SK-N-SH (cell line): ENCODE results near the gene EDN2. TPM values are rescaled to one million over a fixed set of nuclear protein-coding genes. Genes with fewer than 3 reads are reported as not detected.
A peak's percentile ranks its signal among the peaks of the same experiment; 100 is the strongest.

ENCODE experiments used
- CTCF ChIA-PET: fragments of 300-600, 350-600 bp; formaldehyde crosslinking; extraction: SDS; loops from one replicate; lab custom pipeline; 2021; lab: Yijun Ruan, JAX
- POLR2A ChIA-PET: fragments of 350-600 bp; sonication (Branson Sonifier 250); formaldehyde crosslinking; extraction: SDS; loops from one replicate; lab custom pipeline; 2020; ENCODE audit warnings: antibody characterized with exemption, inconsistent platforms; lab: Yijun Ruan, JAX
- DNase-seq: peaks from one replicate; pipeline ENCODE4 v3.0.0; 2012
- H2AFZ ChIP-seq: fragments of 200-600 bp; sonication (generic); 2 replicates; pipeline ENCODE4 v1.8.1; 2016; ENCODE audit warnings: antibody characterized with exemption, mild to moderate bottlenecking, low read depth
- H3F3A ChIP-seq: fragments of 200-600 bp; sonication (generic); replicated peaks from 2 replicates; pipeline ENCODE3; 2016; ENCODE audit warnings: antibody characterized with exemption, mild to moderate bottlenecking; ENCODE audit not compliant: insufficient read depth
- H3K27ac ChIP-seq, 2 experiments: fragments of 200-500 bp in 1 of 2; fragments of 200-600 bp in 1 of 2; sonication (Bioruptor generic) in 1 of 2; sonication (generic), shearing (Covaris generic) in 1 of 2; 2 replicates each; pipeline versions ENCODE4 v1.5.1 to v1.6.1; 2014 to 2016; ENCODE audit warnings: low read depth in 2 of 2, inconsistent platforms in 1 of 2, low read length in 1 of 2, mild to moderate bottlenecking in 1 of 2, mixed read lengths in 1 of 2
- H3K27me3 ChIP-seq: fragments of 200-600 bp; sonication (generic), shearing (Covaris generic); 2 replicates; pipeline ENCODE4 v1.6.1; 2016; ENCODE audit warnings: mixed run types; ENCODE audit not compliant: insufficient read depth
- H3K36me3 ChIP-seq, 2 experiments: fragments of 200-500 bp in 1 of 2; fragments of 200-600 bp in 1 of 2; sonication (Bioruptor generic) in 1 of 2; sonication (generic) in 1 of 2; replicated peaks in 1 of 2; 2 replicates each; pipeline versions ENCODE3 to v1.5.1; 2014 to 2016; ENCODE audit warnings: low read length in 1 of 2, mild to moderate bottlenecking in 1 of 2; ENCODE audit not compliant: insufficient read depth in 2 of 2, control insufficient read depth in 1 of 2
- H3K4me1 ChIP-seq, 2 experiments: fragments of 200-500 bp in 1 of 2; fragments of 200-600 bp in 1 of 2; sonication (Bioruptor generic) in 1 of 2; sonication (generic), shearing (Covaris generic) in 1 of 2; 2 replicates each; pipeline versions ENCODE4 v1.5.1 to v1.6.1; 2014 to 2016; ENCODE audit warnings: low read depth in 1 of 2, low read length in 1 of 2, mixed run types in 1 of 2; ENCODE audit not compliant: insufficient read depth in 2 of 2, control insufficient read depth in 1 of 2
- H3K4me2 ChIP-seq: fragments of 200-600 bp; sonication (generic), shearing (Covaris generic); 2 replicates; pipeline ENCODE4 v1.6.1; 2017; ENCODE audit warnings: mixed run types
- H3K4me3 ChIP-seq, 2 experiments: fragments of 200-500 bp in 1 of 2; fragments of 200-600 bp in 1 of 2; sonication (Bioruptor generic) in 1 of 2; sonication (generic), shearing (Covaris generic) in 1 of 2; 2 replicates each; pipeline versions ENCODE4 v1.5.1 to v1.8.1; 2014 to 2016; ENCODE audit warnings: low read depth in 2 of 2, inconsistent platforms in 1 of 2, low read length in 1 of 2, mild to moderate bottlenecking in 1 of 2, mixed read lengths in 1 of 2, moderate library complexity in 1 of 2
- H3K79me2 ChIP-seq: fragments of 200-600 bp; sonication (generic); 2 replicates; pipeline ENCODE4 v1.8.1; 2017; ENCODE audit warnings: mild to moderate bottlenecking; ENCODE audit not compliant: insufficient read depth
- H3K9ac ChIP-seq: fragments of 200-600 bp; sonication (generic); 2 replicates; pipeline ENCODE4 v1.6.1; 2017; ENCODE audit warnings: mixed run types
- H3K9me2 ChIP-seq: fragments of 200-600 bp; sonication (generic); 2 replicates; pipeline ENCODE4 v1.6.1; 2017; ENCODE audit warnings: mixed run types
- H3K9me3 ChIP-seq: fragments of 200-600 bp; sonication (generic); 2 replicates; pipeline ENCODE4 v1.6.1; 2017; ENCODE audit warnings: mixed run types, mild to moderate bottlenecking, moderate library complexity
- H4K20me1 ChIP-seq: fragments of 200-600 bp; sonication (generic); 2 replicates; pipeline ENCODE4 v1.6.1; 2017; ENCODE audit warnings: mild to moderate bottlenecking, mixed run types; ENCODE audit not compliant: insufficient read depth
- EP300 ChIP-seq, 2 experiments: IDR thresholded peaks; 2 replicates each; pipeline versions ENCODE4 v1.4.0 to v1.6.1; 2012; ENCODE audit warnings: borderline replicate concordance in 1 of 2, low read depth in 1 of 2, low read length in 1 of 2
- NFIC ChIP-seq: IDR thresholded peaks from 2 replicates; pipeline ENCODE4 v1.4.0; 2012; ENCODE audit warnings: borderline replicate concordance
- RAD21 ChIP-seq: IDR thresholded peaks from 2 replicates; pipeline ENCODE4 v1.6.1; 2012; ENCODE audit warnings: mild to moderate bottlenecking, low read length
- SIN3A ChIP-seq: IDR thresholded peaks from 2 replicates; pipeline ENCODE4 v1.6.1; 2012; ENCODE audit warnings: low read depth, mild to moderate bottlenecking, low read length, moderate library complexity, borderline replicate concordance
- TAF1 ChIP-seq: IDR thresholded peaks from 2 replicates; pipeline ENCODE4 v1.6.1; 2012; ENCODE audit warnings: low read depth, mild to moderate bottlenecking, low read length, moderate library complexity, borderline replicate concordance
- TCF12 ChIP-seq: IDR thresholded peaks from 2 replicates; pipeline ENCODE4 v1.4.0; 2012
- ZBTB33 ChIP-seq: IDR thresholded peaks from 2 replicates; pipeline ENCODE4 v1.4.0; 2012; ENCODE audit warnings: low read depth, borderline replicate concordance
- WGBS: methylation state at CpG from one replicate; pipeline ENCODE4 v1.1.6; 2017; ENCODE audit warnings: low lambda C conversion rate; 5-methylcytosine and 5-hydroxymethylcytosine counted together
- polyA plus RNA-seq, 3 experiments: library from polyadenylated mRNA; depleted of rRNA; stranded (reverse); fragments of >200 nt; gene quantifications; 2 replicates each; pipeline ENCODE4 v1.2.3, GENCODE V29; 2012
- TF ChIP-seq, protein P1 (sequence below): IDR thresholded peaks from 2 replicates; pipeline ENCODE4 v1.4.0; 2012; ENCODE audit warnings: low read depth, borderline replicate concordance
- TF ChIP-seq, protein P2 (sequence below): fragments of 150-350 bp; IDR thresholded peaks from 2 replicates; pipeline ENCODE4 v1.6.1; 2017; ENCODE audit warnings: antibody characterized with exemption, low read length, low read depth, borderline replicate concordance

Gene EDN2
- polyA plus RNA-seq, 1 of the 3 experiments (the other 2 are of a cell fraction) = 0.97 TPM

GRCh38 chr1:41479000-41479807 is 5.3 kb downstream of the EDN2 start:
- H3K79me2 ChIP-seq = 0 out of 2 replicates have a peak, but pooled peaks cover 2% of the 10 kb centered on the region
- no peak overlapping the region for H3K9ac ChIP-seq
- 93% methylated on average over 10 of the region's 19 CpGs for WGBS
- no peaks in the 10 kb centered on the region for H3K27me3 ChIP-seq
- DNase-seq = no peak
- TF ChIP-seq NFIC (peak; percentile 33), TAF1 (no peak)
- H4K20me1 ChIP-seq = no peaks in the 10 kb centered on the region
- no peak overlapping the region for H3K4me2 ChIP-seq
- POLR2A ChIA-PET = no interaction called here
- no peak overlapping the region for H3K4me3 ChIP-seq
- H3K9me2 ChIP-seq = no peaks in the 10 kb centered on the region
- H3K9me3 ChIP-seq = no peaks in the 10 kb centered on the region
- peak overlapping the region in 1 of 2 experiments; percentile 64; a peak in 1 of 4 replicates for H3K27ac ChIP-seq
- no peaks in the 10 kb centered on the region for H3K36me3 ChIP-seq
- no peak overlapping the region for H2AFZ ChIP-seq
- H3F3A ChIP-seq = peaks cover 7% of the 10 kb centered on the region
- CTCF ChIA-PET = interaction anchor here (1.3 to 11.2 kb wide), 5 partner anchors 8 to 62 kb away, joined by 3 to 93 read pairs (median 6); no protein-coding TSS in a partner anchor
- peaks cover 56 to 73% of the 10 kb centered on the region in 2 experiments for H3K4me1 ChIP-seq

- no peak overlapping the region for H3K4me2 ChIP-seq
- H3K9me3 ChIP-seq = no peaks in the 10 kb centered on the region
- H3K4me3 ChIP-seq = no peak overlapping the region
- H3F3A ChIP-seq = peaks cover 7% of the 10 kb centered on the region
- no peak overlapping the region; a peak in 1 of 4 replicates for H3K27ac ChIP-seq
- no peaks in the 10 kb centered on the region for H4K20me1 ChIP-seq
- H2AFZ ChIP-seq = no peak overlapping the region
- DNase-seq = no peak
- POLR2A ChIA-PET = no interaction called here
- no peaks in the 10 kb centered on the region for H3K27me3 ChIP-seq
- no peaks in the 10 kb centered on the region for H3K9me2 ChIP-seq
- 0 out of 2 replicates have a peak, but pooled peaks cover 2% of the 10 kb centered on the region for H3K79me2 ChIP-seq
- no peak overlapping the region for H3K9ac ChIP-seq
- CTCF ChIA-PET = interaction anchor here (0.6 to 11.2 kb wide), 4 partner anchors 9 to 155 kb away, joined by 3 to 93 read pairs (median 4); no protein-coding TSS in a partner anchor
- peaks cover 49 to 70% of the 10 kb centered on the region in 2 experiments for H3K4me1 ChIP-seq
- WGBS = 91% methylated on average over 12 of the region's 12 CpGs
- no peaks in the 10 kb centered on the region for H3K36me3 ChIP-seq
- TF ChIP-seq, protein P1, sequence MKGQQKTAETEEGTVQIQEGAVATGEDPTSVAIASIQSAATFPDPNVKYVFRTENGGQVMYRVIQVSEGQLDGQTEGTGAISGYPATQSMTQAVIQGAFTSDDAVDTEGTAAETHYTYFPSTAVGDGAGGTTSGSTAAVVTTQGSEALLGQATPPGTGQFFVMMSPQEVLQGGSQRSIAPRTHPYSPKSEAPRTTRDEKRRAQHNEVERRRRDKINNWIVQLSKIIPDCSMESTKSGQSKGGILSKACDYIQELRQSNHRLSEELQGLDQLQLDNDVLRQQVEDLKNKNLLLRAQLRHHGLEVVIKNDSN = no peak
- TF ChIP-seq, protein P2, sequence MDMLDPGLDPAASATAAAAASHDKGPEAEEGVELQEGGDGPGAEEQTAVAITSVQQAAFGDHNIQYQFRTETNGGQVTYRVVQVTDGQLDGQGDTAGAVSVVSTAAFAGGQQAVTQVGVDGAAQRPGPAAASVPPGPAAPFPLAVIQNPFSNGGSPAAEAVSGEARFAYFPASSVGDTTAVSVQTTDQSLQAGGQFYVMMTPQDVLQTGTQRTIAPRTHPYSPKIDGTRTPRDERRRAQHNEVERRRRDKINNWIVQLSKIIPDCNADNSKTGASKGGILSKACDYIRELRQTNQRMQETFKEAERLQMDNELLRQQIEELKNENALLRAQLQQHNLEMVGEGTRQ = no peak
- TF ChIP-seq RAD21 = no peak
- TF ChIP-seq SIN3A = no peak
- TF ChIP-seq TCF12 = no peak
- no peak for TF ChIP-seq EP300 (IDR thresholded peaks at IDR 0.05; ENCODE audit: borderline replicate concordance in 1 of 2, low read depth in 1 of 2, low read length in 1 of 2)
- TF ChIP-seq ZBTB33 = no peak
Observed at GRCh38 chr1:41478118-41478748, 6.2 kb downstream of the EDN2 start.
